ENCODE measurements around the gene STAC2. TPM values are rescaled to one million over a fixed set of nuclear protein-coding genes. Genes with fewer than 3 reads are reported as not detected.

The STAC2 gene
- total and polyA plus RNA-seq, 5 experiments from 2014 or later: 0.07 to 0.27 (median 0.23) TPM; not detected in 2

GRCh38 chr17:39194089-39194984, 31.4 kb downstream of the STAC2 start:
- Mint-ChIP-seq H3K9me3 (no peaks in the 10 kb centered on the region), H3K27me3 (no peaks in the 10 kb centered on the region), H3K4me3 (peak overlapping the region in 3 of 10 donors; percentile 8 to 30 (median 29)), H3K36me3 (peaks cover 0 to 14% (median 0%) of the 10 kb centered on the region in 3 donors), H3K27ac (peak overlapping the region in 5 of 10 donors; percentile 8 to 89 (median 25)), H3K4me1 (peaks cover 15 to 46% (median 33%) of the 10 kb centered on the region in 4 donors)
- DNase-seq (no peak), ATAC-seq (no peak)
- POLR2A ChIA-PET: interaction anchor here (1.0 to 2.2 kb wide), 2 partner anchors 15 to 133 kb away, joined by 3 to 9 read pairs; no protein-coding TSS in a partner anchor

GRCh38 chr17:39193346-39193745, 32.4 kb downstream of the STAC2 start:
- no peak for ATAC-seq
- Mint-ChIP-seq H3K9me3 (no peaks in the 10 kb centered on the region), H3K4me3 (no peak overlapping the region), H3K36me3 (peaks cover 0 to 17% (median 3%) of the 10 kb centered on the region in 3 donors), H3K27me3 (no peaks in the 10 kb centered on the region), H3K4me1 (peaks cover 15 to 36% (median 25%) of the 10 kb centered on the region in 4 donors), H3K27ac (peak overlapping the region in 1 of 10 donors; percentile 25)
- no peak for DNase-seq
- POLR2A ChIA-PET: interaction anchor here (1.0 kb wide), 2 partner anchors 10 to 132 kb away, joined by 3 read pairs; no protein-coding TSS in a partner anchor

- H3K9me3 Mint-ChIP-seq: no peaks in the 10 kb centered on the region
- H3K4me1 Mint-ChIP-seq: peaks cover 14 to 32% (median 23%) of the 10 kb centered on the region in 4 donors
- H3K36me3 Mint-ChIP-seq: peaks cover 0 to 22% (median 3%) of the 10 kb centered on the region in 3 donors
- POLR2A ChIA-PET: interaction anchor here (1.0 kb wide), 1 partner anchor 10 kb away, joined by 3 read pairs; no protein-coding TSS in a partner anchor
- H3K27ac Mint-ChIP-seq: peak overlapping the region in 1 of 10 donors; percentile 10
- DNase-seq (no peak), ATAC-seq (no peak)
- H3K4me3 Mint-ChIP-seq: no peak overlapping the region
- H3K27me3 Mint-ChIP-seq: no peaks in the 10 kb centered on the region
These were observed 32.8 kb downstream of the STAC2 start for GRCh38 chr17:39192901-39193300.

- peak overlapping the region in 1 of 10 donors; percentile 20 for H3K4me3 Mint-ChIP-seq
- POLR2A ChIA-PET: interaction anchor here (1.8 kb wide), 1 partner anchor 8 kb away, joined by 8 read pairs; the partner anchor contains the start of gene RPL19
- H3K9me3 Mint-ChIP-seq: no peaks in the 10 kb centered on the region
- peaks cover 0 to 26% (median 3%) of the 10 kb centered on the region in 3 donors for H3K36me3 Mint-ChIP-seq
- H3K27ac Mint-ChIP-seq: peak overlapping the region in 1 of 10 donors; percentile 50
- peaks cover 13 to 29% (median 22%) of the 10 kb centered on the region in 4 donors for H3K4me1 Mint-ChIP-seq
- DNase-seq (no peak), ATAC-seq (no peak)
- H3K27me3 Mint-ChIP-seq: no peaks in the 10 kb centered on the region
These were observed 33.8 kb downstream of the STAC2 start for GRCh38 chr17:39191750-39192510.

- POLR2A ChIA-PET: no interaction called here
- H3K27ac Mint-ChIP-seq: peak overlapping the region in 1 of 10 donors; percentile 19
- H3K4me3 Mint-ChIP-seq: no peak overlapping the region
- peaks cover 0 to 1% (median under 1%) of the 10 kb centered on the region in 4 donors for H3K4me1 Mint-ChIP-seq
- DNase-seq (no peak), ATAC-seq (no peak)
- H3K9me3 Mint-ChIP-seq: no peaks in the 10 kb centered on the region
- no peaks in the 10 kb centered on the region for H3K27me3 Mint-ChIP-seq
- H3K36me3 Mint-ChIP-seq: peaks cover 0 to 41% (median 3%) of the 10 kb centered on the region in 3 donors
These were observed 38.5 kb downstream of the STAC2 start for GRCh38 chr17:39187152-39187830.

GRCh38 chr17:39186481-39187002, 39.2 kb downstream of the STAC2 start:
- Mint-ChIP-seq H3K27ac (no peak overlapping the region), H3K27me3 (no peaks in the 10 kb centered on the region), H3K4me3 (no peak overlapping the region), H3K9me3 (no peaks in the 10 kb centered on the region), H3K4me1 (no peaks in the 10 kb centered on the region), H3K36me3 (peaks cover 0 to 40% (median 3%) of the 10 kb centered on the region in 3 donors)
- ATAC-seq: no peak
- no peak for DNase-seq
- POLR2A ChIA-PET: interaction anchor here (0.7 kb wide), 1 partner anchor 11 kb away, joined by 3 read pairs; the partner anchor contains the start of gene CACNB1

- H3K27ac Mint-ChIP-seq: peak overlapping the region in 1 of 10 donors; percentile 56
- H3K36me3 Mint-ChIP-seq: peaks cover 0 to 36% (median 3%) of the 10 kb centered on the region in 3 donors
- no peaks in the 10 kb centered on the region for H3K4me1 Mint-ChIP-seq
- H3K27me3 Mint-ChIP-seq: no peaks in the 10 kb centered on the region
- H3K9me3 Mint-ChIP-seq: no peaks in the 10 kb centered on the region
- POLR2A ChIA-PET: interaction anchor here (0.8 kb wide), 1 partner anchor 10 kb away, joined by 3 read pairs; no protein-coding TSS in a partner anchor
- no peak for ATAC-seq
- no peak overlapping the region for H3K4me3 Mint-ChIP-seq
- DNase-seq: no peak
These were observed 42.0 kb downstream of the STAC2 start for GRCh38 chr17:39183720-39184119.

GRCh38 chr17:39183045-39183444, 42.7 kb downstream of the STAC2 start:
- Mint-ChIP-seq H3K4me1 (no peaks in the 10 kb centered on the region), H3K9me3 (no peaks in the 10 kb centered on the region), H3K27ac (peak overlapping the region in 3 of 10 donors; percentile 3 to 48 (median 31)), H3K4me3 (no peak overlapping the region), H3K36me3 (peaks cover 0 to 30% (median 0%) of the 10 kb centered on the region in 3 donors), H3K27me3 (no peaks in the 10 kb centered on the region)
- DNase-seq: no peak
- POLR2A ChIA-PET: interaction anchor here (0.8 kb wide), 1 partner anchor 10 kb away, joined by 3 read pairs; no protein-coding TSS in a partner anchor
- no peak for ATAC-seq

GRCh38 chr17:39181303-39181702, 44.4 kb downstream of the STAC2 start:
- no peaks in the 10 kb centered on the region for H3K4me1 Mint-ChIP-seq
- no peak overlapping the region for H3K27ac Mint-ChIP-seq
- ATAC-seq (no peak), DNase-seq (no peak)
- POLR2A ChIA-PET: no interaction called here
- no peaks in the 10 kb centered on the region for H3K9me3 Mint-ChIP-seq
- H3K4me3 Mint-ChIP-seq: no peak overlapping the region
- H3K36me3 Mint-ChIP-seq: peaks cover 0 to 26% (median 0%) of the 10 kb centered on the region in 3 donors
- H3K27me3 Mint-ChIP-seq: no peaks in the 10 kb centered on the region

GRCh38 chr17:39178536-39178935, 47.2 kb downstream of the STAC2 start:
- ATAC-seq: no peak
- no peak for DNase-seq
- H3K9me3 Mint-ChIP-seq: no peaks in the 10 kb centered on the region
- H3K4me1 Mint-ChIP-seq: peaks cover 1 to 15% (median 8%) of the 10 kb centered on the region in 4 donors
- no peak overlapping the region for H3K4me3 Mint-ChIP-seq
- no peak overlapping the region for H3K27ac Mint-ChIP-seq
- H3K36me3 Mint-ChIP-seq: peaks cover 0 to 14% (median 0%) of the 10 kb centered on the region in 3 donors
- POLR2A ChIA-PET: interaction anchor here (0.7 kb wide), 1 partner anchor 46 kb away, joined by 7 read pairs; no protein-coding TSS in a partner anchor
- H3K27me3 Mint-ChIP-seq: no peaks in the 10 kb centered on the region

GRCh38 chr17:39177256-39177655, 48.5 kb downstream of the STAC2 start:
- H3K9me3 Mint-ChIP-seq: no peaks in the 10 kb centered on the region
- POLR2A ChIA-PET: no interaction called here
- peak overlapping the region in 1 of 10 donors; percentile 52 for H3K27ac Mint-ChIP-seq
- H3K4me3 Mint-ChIP-seq: no peak overlapping the region
- DNase-seq (no peak), ATAC-seq (no peak)
- H3K36me3 Mint-ChIP-seq: peaks cover 0 to 4% (median 0%) of the 10 kb centered on the region in 3 donors
- no peaks in the 10 kb centered on the region for H3K27me3 Mint-ChIP-seq
- H3K4me1 Mint-ChIP-seq: peaks cover 11 to 28% (median 18%) of the 10 kb centered on the region in 4 donors
